PC-9 (cell line): ENCODE measurements around the gene SLC12A3. TPM values are rescaled to one million over a fixed set of nuclear protein-coding genes. Genes with fewer than 3 reads are reported as not detected.

ENCODE experiments used
- BruUV-seq: library from RNA; stranded (reverse); fragments of 400-500 nt; replicated peaks from 2 replicates; lab custom pipeline; 2021; lab: Mats Ljungman, UMichigan
- CTCF ChIA-PET: fragments of 300-600 bp; sonication (Branson Sonifier 250); formaldehyde crosslinking; loops from one replicate; lab custom pipeline; 2022; ENCODE audit warnings: antibody characterized with exemption; lab: Charles Lee
- POLR2A ChIA-PET: fragments of 300-600 bp; sonication (Branson Sonifier 250); formaldehyde crosslinking; loops from one replicate; lab custom pipeline; 2022; ENCODE audit warnings: antibody characterized with exemption; ENCODE audit not compliant: unreplicated experiment; lab: Charles Lee
- DNase-seq, 2 experiments: peaks; one replicate each; pipeline versions ENCODE4 v3.0.0 to v3.0.0-alpha.2; 2015 to 2022; ENCODE audit warnings: mixed read lengths in 1 of 2
- H2AFZ ChIP-seq: fragments of 200-600 bp; sonication (generic); 2 replicates; pipeline ENCODE4 v1.8.1; 2017; ENCODE audit warnings: antibody characterized with exemption
- H3F3A ChIP-seq: fragments of 200-600 bp; sonication (generic); 2 replicates; pipeline ENCODE4 v1.8.1; 2017; ENCODE audit warnings: antibody characterized with exemption, mild to moderate bottlenecking, low read depth; ENCODE audit not compliant: insufficient read depth
- H3K27ac ChIP-seq: fragments of 200-600 bp; sonication (generic); 2 replicates; pipeline ENCODE4 v1.6.1; 2016; ENCODE audit warnings: mixed run types
- H3K27me3 ChIP-seq: fragments of 200-600 bp; sonication (generic); 2 replicates; pipeline ENCODE4 v1.6.1; 2016; ENCODE audit warnings: low read depth, mixed run types; ENCODE audit not compliant: insufficient read depth
- H3K36me3 ChIP-seq: fragments of 200-600 bp; sonication (generic); 2 replicates; pipeline ENCODE4 v1.6.1; 2016; ENCODE audit warnings: low read depth, mixed run types
- H3K4me1 ChIP-seq: fragments of 200-600 bp; sonication (generic); replicated peaks from 2 replicates; pipeline ENCODE4 v1.6.1; 2016; ENCODE audit warnings: mixed run types; ENCODE audit not compliant: insufficient read depth
- H3K4me2 ChIP-seq: fragments of 200-600 bp; sonication (generic); 2 replicates; pipeline ENCODE4 v1.6.1; 2017; ENCODE audit warnings: mixed run types
- H3K4me3 ChIP-seq: fragments of 200-600 bp; sonication (generic); 2 replicates; pipeline ENCODE4 v1.6.1; 2016; ENCODE audit warnings: mixed run types
- H3K79me2 ChIP-seq: fragments of 200-600 bp; sonication (generic); 2 replicates; pipeline ENCODE4 v1.6.1; 2017; ENCODE audit warnings: low read depth, mixed run types
- H3K9me2 ChIP-seq: fragments of 200-600 bp; sonication (generic); 2 replicates; pipeline ENCODE4 v1.8.1; 2017; ENCODE audit warnings: mild to moderate bottlenecking; ENCODE audit not compliant: insufficient read depth
- H3K9me3 ChIP-seq: fragments of 200-600 bp; sonication (generic); 2 replicates; pipeline ENCODE4 v1.8.1; 2016; ENCODE audit warnings: low read depth; ENCODE audit not compliant: insufficient read depth
- H4K20me1 ChIP-seq: fragments of 200-600 bp; sonication (generic); 2 replicates; pipeline ENCODE4 v1.8.1; 2017; ENCODE audit not compliant: insufficient read depth
- EZH2 ChIP-seq: fragments of 200-600 bp; sonication (generic); IDR thresholded peaks from 2 replicates; pipeline ENCODE4 v1.8.0; 2017; ENCODE audit warnings: antibody characterized with exemption, low read depth
- intact Hi-C: fragments of 100-400 bp; cut with micrococcal nuclease; formaldehyde crosslinking; loops from one replicate; pipeline ENCODE4 v1.10.0; 2022; ENCODE audit not compliant: unreplicated experiment
- total RNA-seq: library from RNA; stranded (reverse); gene quantifications from 2 replicates; pipeline ENCODE4 v1.2.3, GENCODE V29; 2021
- TF ChIP-seq, protein P1 (sequence below): fragments of 200-600 bp; sonication (generic); conservative IDR thresholded peaks from 2 replicates; pipeline ENCODE4 v1.6.1; 2017; ENCODE audit warnings: mixed run types, antibody characterized with exemption, mild to moderate bottlenecking, moderate library complexity

SLC12A3 gene
- total RNA-seq, 1 experiment from 2014 or later: 0.26 TPM

GRCh38 chr16:56885446-56886162, 20.6 kb downstream of the SLC12A3 start:
- H3K4me3 ChIP-seq: no peak overlapping the region
- no peaks in the 10 kb centered on the region; the same call in 1 of the 2 replicates for H3F3A ChIP-seq
- ChIA-PET CTCF (no interaction called here), POLR2A (interaction anchor here (0.7 kb wide), 1 partner anchor 12 kb away, joined by 5 read pairs; no protein-coding TSS in a partner anchor)
- H3K27ac ChIP-seq: no peak overlapping the region
- no peaks in the 10 kb centered on the region for H3K36me3 ChIP-seq
- intact Hi-C loops: no loop called here
- no peak overlapping the region for H3K4me2 ChIP-seq
- H3K9me3 ChIP-seq: no peaks in the 10 kb centered on the region
- no peaks in the 10 kb centered on the region for H3K27me3 ChIP-seq
- no peaks in the 10 kb centered on the region for H3K79me2 ChIP-seq
- DNase-seq: no peak
- H4K20me1 ChIP-seq: no peaks in the 10 kb centered on the region
- H3K4me1 ChIP-seq: no peaks in the 10 kb centered on the region
- no peaks in the 10 kb centered on the region for H3K9me2 ChIP-seq
- TF ChIP-seq, protein P1, sequence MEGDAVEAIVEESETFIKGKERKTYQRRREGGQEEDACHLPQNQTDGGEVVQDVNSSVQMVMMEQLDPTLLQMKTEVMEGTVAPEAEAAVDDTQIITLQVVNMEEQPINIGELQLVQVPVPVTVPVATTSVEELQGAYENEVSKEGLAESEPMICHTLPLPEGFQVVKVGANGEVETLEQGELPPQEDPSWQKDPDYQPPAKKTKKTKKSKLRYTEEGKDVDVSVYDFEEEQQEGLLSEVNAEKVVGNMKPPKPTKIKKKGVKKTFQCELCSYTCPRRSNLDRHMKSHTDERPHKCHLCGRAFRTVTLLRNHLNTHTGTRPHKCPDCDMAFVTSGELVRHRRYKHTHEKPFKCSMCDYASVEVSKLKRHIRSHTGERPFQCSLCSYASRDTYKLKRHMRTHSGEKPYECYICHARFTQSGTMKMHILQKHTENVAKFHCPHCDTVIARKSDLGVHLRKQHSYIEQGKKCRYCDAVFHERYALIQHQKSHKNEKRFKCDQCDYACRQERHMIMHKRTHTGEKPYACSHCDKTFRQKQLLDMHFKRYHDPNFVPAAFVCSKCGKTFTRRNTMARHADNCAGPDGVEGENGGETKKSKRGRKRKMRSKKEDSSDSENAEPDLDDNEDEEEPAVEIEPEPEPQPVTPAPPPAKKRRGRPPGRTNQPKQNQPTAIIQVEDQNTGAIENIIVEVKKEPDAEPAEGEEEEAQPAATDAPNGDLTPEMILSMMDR: no peak
- TF ChIP-seq EZH2: no peak
- H2AFZ ChIP-seq: no peak overlapping the region
- BruUV-seq: no TSS peak

DNA sequence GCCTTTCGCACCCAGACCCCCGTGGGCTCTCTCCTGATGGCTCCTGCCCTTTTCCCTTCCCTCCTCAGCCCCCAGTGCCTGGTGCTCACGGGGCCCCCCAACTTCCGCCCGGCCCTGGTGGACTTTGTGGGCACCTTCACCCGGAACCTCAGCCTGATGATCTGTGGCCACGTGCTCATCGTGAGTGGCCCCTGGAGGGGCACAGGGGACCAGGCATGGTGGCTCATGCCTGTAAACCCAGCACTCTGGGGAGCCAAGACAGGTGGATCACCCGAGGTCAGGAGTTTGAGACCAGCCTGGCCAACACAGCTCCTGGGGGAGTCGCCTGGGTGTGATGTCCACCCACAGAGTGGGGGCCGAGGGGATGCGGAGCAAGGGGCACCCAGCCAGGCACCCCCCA, 21.3 kb downstream of the SLC12A3 start:
- TF ChIP-seq EZH2: no peak
- TF ChIP-seq, protein P1: no peak
- H3K4me1 ChIP-seq: no peaks in the 10 kb centered on the region
- no peak overlapping the region for H3K4me3 ChIP-seq
- H3F3A ChIP-seq: no peaks in the 10 kb centered on the region; the same call in 1 of the 2 replicates
- ChIA-PET CTCF (no interaction called here), POLR2A (interaction anchor here (0.7 kb wide), 1 partner anchor 12 kb away, joined by 5 read pairs; no protein-coding TSS in a partner anchor)
- H3K79me2 ChIP-seq: no peaks in the 10 kb centered on the region
- no peaks in the 10 kb centered on the region for H3K36me3 ChIP-seq
- no peaks in the 10 kb centered on the region for H4K20me1 ChIP-seq
- no peak overlapping the region for H2AFZ ChIP-seq
- no peaks in the 10 kb centered on the region for H3K27me3 ChIP-seq
- no peak overlapping the region for H3K27ac ChIP-seq
- no peak for DNase-seq
- H3K4me2 ChIP-seq: no peak overlapping the region
- H3K9me2 ChIP-seq: no peaks in the 10 kb centered on the region
- H3K9me3 ChIP-seq: no peaks in the 10 kb centered on the region
- intact Hi-C loops: no loop called here
- BruUV-seq: no TSS peak

DNA sequence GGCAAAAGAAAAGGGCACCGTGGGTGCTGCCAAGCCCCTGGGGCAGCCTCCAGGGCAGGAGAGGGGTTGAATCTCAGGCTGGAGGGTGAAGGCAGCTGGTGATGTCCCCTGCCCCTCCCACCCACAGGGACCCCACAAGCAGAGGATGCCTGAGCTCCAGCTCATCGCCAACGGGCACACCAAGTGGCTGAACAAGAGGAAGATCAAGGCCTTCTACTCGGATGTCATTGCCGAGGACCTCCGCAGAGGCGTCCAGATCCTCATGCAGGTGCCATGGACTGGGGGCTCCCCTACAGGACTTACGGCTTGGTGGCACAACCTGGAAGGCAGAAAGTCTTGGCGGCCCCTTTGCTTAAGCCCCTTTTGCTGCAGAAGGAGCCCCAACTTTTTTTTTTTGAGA, 21.8 kb downstream of the SLC12A3 start:
- H3K27me3 ChIP-seq: no peaks in the 10 kb centered on the region
- no peak overlapping the region for H3K4me3 ChIP-seq
- TF ChIP-seq, protein P1: no peak
- TF ChIP-seq EZH2: no peak
- H3K9me3 ChIP-seq: no peaks in the 10 kb centered on the region
- POLR2A ChIA-PET: no interaction called here
- H2AFZ ChIP-seq: no peak overlapping the region
- H3F3A ChIP-seq: no peaks in the 10 kb centered on the region; the same call in 1 of the 2 replicates
- no peaks in the 10 kb centered on the region for H4K20me1 ChIP-seq
- H3K4me2 ChIP-seq: no peak overlapping the region
- CTCF ChIA-PET: no interaction called here
- H3K27ac ChIP-seq: no peak overlapping the region
- no peaks in the 10 kb centered on the region for H3K9me2 ChIP-seq
- no peaks in the 10 kb centered on the region for H3K36me3 ChIP-seq
- no peak for DNase-seq
- BruUV-seq: no TSS peak
- H3K4me1 ChIP-seq: no peaks in the 10 kb centered on the region
- H3K79me2 ChIP-seq: no peaks in the 10 kb centered on the region
- intact Hi-C loops: no loop called here
